Measurements from ENCODE around the gene ALDH1A2.

GRCh38 chr15:58070801-58071418 lies 5.4 kb upstream of the ALDH1A2 start:
- TF ChIP-seq ZBTB49 (tag by site-specific recombination; IDR thresholded peaks at IDR 0.05; ENCODE audit: low read depth) (no peak), ZNF274 (IDR thresholded peaks at IDR 0.05; ENCODE audit: low read length) (no peak), ZNF274 (tag by site-specific recombination; IDR thresholded peaks at IDR 0.05; ENCODE audit: borderline replicate concordance) (no peak)
